K562 (cell line): ENCODE results near the gene NUDCD3. TPM values are rescaled to one million over a fixed set of nuclear protein-coding genes. Genes with fewer than 3 reads are reported as not detected.

Source experiments
- FOXK1 ChIP-seq: sonication (generic); formaldehyde crosslinking; IDR thresholded peaks from 2 replicates; pipeline ENCODE4 v1.8.0; 2022; ENCODE audit warnings: missing genetic modification reagents, mild to moderate bottlenecking, borderline replicate concordance
- GATAD2B ChIP-seq: fragments of 450-650 bp; IDR thresholded peaks from 2 replicates; pipeline ENCODE4 v1.6.1; 2017; ENCODE audit warnings: mild to moderate bottlenecking, borderline replicate concordance
- MTA2 ChIP-seq: fragments of 450-650 bp; IDR thresholded peaks from 2 replicates; pipeline ENCODE4 v1.6.1; 2016; ENCODE audit warnings: low read depth
- POLR2G ChIP-seq: fragments of 200-400 bp; formaldehyde crosslinking; IDR thresholded peaks from 2 replicates; pipeline ENCODE4 v1.6.1; 2017; ENCODE audit warnings: low read depth, mild to moderate bottlenecking, antibody characterized with exemption, low read length, moderate library complexity
- RB1 ChIP-seq: fragments of 450-650 bp; IDR thresholded peaks from 2 replicates; pipeline ENCODE4 v1.6.1; 2017; ENCODE audit warnings: low read depth, mild to moderate bottlenecking
- RFX1 ChIP-seq: fragments of 450-650 bp; IDR thresholded peaks from 2 replicates; pipeline ENCODE4 v1.6.1; 2016; ENCODE audit warnings: mild to moderate bottlenecking, moderate library complexity
- polyA plus RNA-seq, 8 experiments: library from polyadenylated mRNA; depleted of rRNA in 4 of 8; stranded (reverse) in 5 of 8; unstranded in 3 of 8; fragments of >200 nt; fragmentation: Nextera tagmentation in 2 of 8; fragmentation: Illumina TruSeq in 1 of 8; extraction: Ambion mirVana in 2 of 8; extraction: Trizol in 1 of 8; gene quantifications; 2 replicates each; pipeline versions ENCODE4 v1.2.1 to v1.2.3, GENCODE V29; 2011 to 2014; ENCODE audit warnings: inconsistent platforms in 1 of 8, missing spikeins in 1 of 8
- total RNA-seq, 7 experiments: library from RNA; depleted of rRNA in 6 of 7; stranded (reverse); fragments of >200 nt in 6 of 7; fragmentation: Illumina TruSeq in 2 of 7; extraction: Trizol in 2 of 7; gene quantifications; 2 replicates each; pipeline versions ENCODE4 v1.2.1 to v1.2.3, GENCODE V29; 2011 to 2021; ENCODE audit warnings: low replicate concordance in 1 of 7
- TF ChIP-seq, protein P1 (sequence below), 2 experiments: fragments of 450-650 bp; formaldehyde crosslinking in 1 of 2; IDR thresholded peaks; 2 replicates each; pipeline versions ENCODE4 v1.4.0 to v1.6.1; 2014 to 2020; ENCODE audit warnings: mild to moderate bottlenecking in 2 of 2, borderline replicate concordance in 1 of 2, low read depth in 1 of 2
- TF ChIP-seq, protein P2 (sequence below): sonication (generic); formaldehyde crosslinking; IDR thresholded peaks from 2 replicates; pipeline ENCODE4 v1.8.1; 2023; ENCODE audit warnings: mild to moderate bottlenecking, missing genetic modification reagents
- TF ChIP-seq, protein P3 (sequence below): sonication (generic); formaldehyde crosslinking; IDR thresholded peaks from 2 replicates; pipeline ENCODE4 v1.8.0; 2023; ENCODE audit warnings: mild to moderate bottlenecking, missing genetic modification reagents

Gene NUDCD3
- total and polyA plus RNA-seq, 9 of the 15 experiments (the other 6 are each of a cell fraction or from before 2014, with no cell fraction given): 24.8 to 64.2 (median 42.6) TPM

DNA sequence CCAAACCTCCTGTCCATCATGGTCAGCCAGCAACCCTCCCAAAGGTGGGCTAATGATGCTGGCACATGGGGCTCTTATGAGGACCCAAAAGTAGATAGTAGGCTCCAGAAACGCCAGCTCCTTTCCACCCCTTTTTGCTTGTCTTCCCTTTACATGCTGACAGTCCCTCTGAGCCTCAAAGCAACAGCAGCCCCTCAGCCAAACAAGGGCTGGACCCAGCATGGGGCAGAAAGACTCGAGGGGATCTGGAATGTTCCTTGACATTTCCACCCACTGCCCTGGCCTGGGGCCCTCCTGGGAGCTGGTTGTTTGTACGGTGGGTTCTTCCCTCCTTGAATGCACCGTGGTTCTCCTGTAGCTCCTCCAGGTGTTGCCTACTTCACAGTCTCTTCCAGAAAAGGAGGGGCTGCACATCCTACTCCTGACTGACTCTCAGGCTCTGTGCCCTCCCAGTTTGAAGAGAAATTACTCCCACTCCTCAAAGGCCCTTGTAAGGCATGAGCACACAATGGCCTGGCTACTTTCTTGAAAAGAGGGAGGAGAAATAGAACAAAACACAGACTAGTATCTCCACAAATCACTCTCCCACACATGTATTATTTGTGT lies 21.5 kb upstream of the NUDCD3 start (continued):
- TF ChIP-seq, protein P1, sequence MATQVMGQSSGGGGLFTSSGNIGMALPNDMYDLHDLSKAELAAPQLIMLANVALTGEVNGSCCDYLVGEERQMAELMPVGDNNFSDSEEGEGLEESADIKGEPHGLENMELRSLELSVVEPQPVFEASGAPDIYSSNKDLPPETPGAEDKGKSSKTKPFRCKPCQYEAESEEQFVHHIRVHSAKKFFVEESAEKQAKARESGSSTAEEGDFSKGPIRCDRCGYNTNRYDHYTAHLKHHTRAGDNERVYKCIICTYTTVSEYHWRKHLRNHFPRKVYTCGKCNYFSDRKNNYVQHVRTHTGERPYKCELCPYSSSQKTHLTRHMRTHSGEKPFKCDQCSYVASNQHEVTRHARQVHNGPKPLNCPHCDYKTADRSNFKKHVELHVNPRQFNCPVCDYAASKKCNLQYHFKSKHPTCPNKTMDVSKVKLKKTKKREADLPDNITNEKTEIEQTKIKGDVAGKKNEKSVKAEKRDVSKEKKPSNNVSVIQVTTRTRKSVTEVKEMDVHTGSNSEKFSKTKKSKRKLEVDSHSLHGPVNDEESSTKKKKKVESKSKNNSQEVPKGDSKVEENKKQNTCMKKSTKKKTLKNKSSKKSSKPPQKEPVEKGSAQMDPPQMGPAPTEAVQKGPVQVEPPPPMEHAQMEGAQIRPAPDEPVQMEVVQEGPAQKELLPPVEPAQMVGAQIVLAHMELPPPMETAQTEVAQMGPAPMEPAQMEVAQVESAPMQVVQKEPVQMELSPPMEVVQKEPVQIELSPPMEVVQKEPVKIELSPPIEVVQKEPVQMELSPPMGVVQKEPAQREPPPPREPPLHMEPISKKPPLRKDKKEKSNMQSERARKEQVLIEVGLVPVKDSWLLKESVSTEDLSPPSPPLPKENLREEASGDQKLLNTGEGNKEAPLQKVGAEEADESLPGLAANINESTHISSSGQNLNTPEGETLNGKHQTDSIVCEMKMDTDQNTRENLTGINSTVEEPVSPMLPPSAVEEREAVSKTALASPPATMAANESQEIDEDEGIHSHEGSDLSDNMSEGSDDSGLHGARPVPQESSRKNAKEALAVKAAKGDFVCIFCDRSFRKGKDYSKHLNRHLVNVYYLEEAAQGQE (IDR thresholded peaks at IDR 0.05; ENCODE audit: borderline replicate concordance): no peak
- TF ChIP-seq, protein P1 (CRISPR knock-in tag; IDR thresholded peaks at IDR 0.05; ENCODE audit: low read depth): no peak
- TF ChIP-seq, protein P2, sequence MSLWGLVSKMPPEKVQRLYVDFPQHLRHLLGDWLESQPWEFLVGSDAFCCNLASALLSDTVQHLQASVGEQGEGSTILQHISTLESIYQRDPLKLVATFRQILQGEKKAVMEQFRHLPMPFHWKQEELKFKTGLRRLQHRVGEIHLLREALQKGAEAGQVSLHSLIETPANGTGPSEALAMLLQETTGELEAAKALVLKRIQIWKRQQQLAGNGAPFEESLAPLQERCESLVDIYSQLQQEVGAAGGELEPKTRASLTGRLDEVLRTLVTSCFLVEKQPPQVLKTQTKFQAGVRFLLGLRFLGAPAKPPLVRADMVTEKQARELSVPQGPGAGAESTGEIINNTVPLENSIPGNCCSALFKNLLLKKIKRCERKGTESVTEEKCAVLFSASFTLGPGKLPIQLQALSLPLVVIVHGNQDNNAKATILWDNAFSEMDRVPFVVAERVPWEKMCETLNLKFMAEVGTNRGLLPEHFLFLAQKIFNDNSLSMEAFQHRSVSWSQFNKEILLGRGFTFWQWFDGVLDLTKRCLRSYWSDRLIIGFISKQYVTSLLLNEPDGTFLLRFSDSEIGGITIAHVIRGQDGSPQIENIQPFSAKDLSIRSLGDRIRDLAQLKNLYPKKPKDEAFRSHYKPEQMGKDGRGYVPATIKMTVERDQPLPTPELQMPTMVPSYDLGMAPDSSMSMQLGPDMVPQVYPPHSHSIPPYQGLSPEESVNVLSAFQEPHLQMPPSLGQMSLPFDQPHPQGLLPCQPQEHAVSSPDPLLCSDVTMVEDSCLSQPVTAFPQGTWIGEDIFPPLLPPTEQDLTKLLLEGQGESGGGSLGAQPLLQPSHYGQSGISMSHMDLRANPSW (CRISPR knock-in tag): no peak
- no peak for TF ChIP-seq FOXK1 (CRISPR knock-in tag)
- TF ChIP-seq RB1: no peak
- no peak for TF ChIP-seq POLR2G
- no peak for TF ChIP-seq GATAD2B
- TF ChIP-seq, protein P3, sequence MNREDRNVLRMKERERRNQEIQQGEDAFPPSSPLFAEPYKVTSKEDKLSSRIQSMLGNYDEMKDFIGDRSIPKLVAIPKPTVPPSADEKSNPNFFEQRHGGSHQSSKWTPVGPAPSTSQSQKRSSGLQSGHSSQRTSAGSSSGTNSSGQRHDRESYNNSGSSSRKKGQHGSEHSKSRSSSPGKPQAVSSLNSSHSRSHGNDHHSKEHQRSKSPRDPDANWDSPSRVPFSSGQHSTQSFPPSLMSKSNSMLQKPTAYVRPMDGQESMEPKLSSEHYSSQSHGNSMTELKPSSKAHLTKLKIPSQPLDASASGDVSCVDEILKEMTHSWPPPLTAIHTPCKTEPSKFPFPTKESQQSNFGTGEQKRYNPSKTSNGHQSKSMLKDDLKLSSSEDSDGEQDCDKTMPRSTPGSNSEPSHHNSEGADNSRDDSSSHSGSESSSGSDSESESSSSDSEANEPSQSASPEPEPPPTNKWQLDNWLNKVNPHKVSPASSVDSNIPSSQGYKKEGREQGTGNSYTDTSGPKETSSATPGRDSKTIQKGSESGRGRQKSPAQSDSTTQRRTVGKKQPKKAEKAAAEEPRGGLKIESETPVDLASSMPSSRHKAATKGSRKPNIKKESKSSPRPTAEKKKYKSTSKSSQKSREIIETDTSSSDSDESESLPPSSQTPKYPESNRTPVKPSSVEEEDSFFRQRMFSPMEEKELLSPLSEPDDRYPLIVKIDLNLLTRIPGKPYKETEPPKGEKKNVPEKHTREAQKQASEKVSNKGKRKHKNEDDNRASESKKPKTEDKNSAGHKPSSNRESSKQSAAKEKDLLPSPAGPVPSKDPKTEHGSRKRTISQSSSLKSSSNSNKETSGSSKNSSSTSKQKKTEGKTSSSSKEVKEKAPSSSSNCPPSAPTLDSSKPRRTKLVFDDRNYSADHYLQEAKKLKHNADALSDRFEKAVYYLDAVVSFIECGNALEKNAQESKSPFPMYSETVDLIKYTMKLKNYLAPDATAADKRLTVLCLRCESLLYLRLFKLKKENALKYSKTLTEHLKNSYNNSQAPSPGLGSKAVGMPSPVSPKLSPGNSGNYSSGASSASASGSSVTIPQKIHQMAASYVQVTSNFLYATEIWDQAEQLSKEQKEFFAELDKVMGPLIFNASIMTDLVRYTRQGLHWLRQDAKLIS (CRISPR knock-in tag): no peak
- no peak for TF ChIP-seq RFX1
- no peak for TF ChIP-seq MTA2
- TF ChIP-seq, all 486 proteins: peak for 0
